Fibroblast of skin of right quadriceps (primary cell): ENCODE results near the gene EIF4B.
A peak's percentile ranks its signal among the peaks of the same experiment; 100 is the strongest.

Experiments used
- DNase-seq: peaks from one replicate; pipeline ENCODE4 v3.0.0-alpha.2; 2013

EIF4B gene

GRCh38 chr12:53059434-53060063, 53.3 kb downstream of the EIF4B start:
- DNase-seq: no peak

GRCh38 chr12:53060064-53060720, 53.9 kb downstream of the EIF4B start:
- DNase-seq: no peak

- DNase-seq: no peak
Measured at GRCh38 chr12:53060721-53061276, 54.5 kb downstream of the EIF4B start.

GRCh38 chr12:53061404-53062010, 55.3 kb downstream of the EIF4B start:
- no peak for DNase-seq

GRCh38 chr12:53062011-53062961, 56.0 kb downstream of the EIF4B start:
- no peak for DNase-seq

GRCh38 chr12:53062977-53063707, 56.9 kb downstream of the EIF4B start:
- no peak for DNase-seq

GRCh38 chr12:53063708-53064612, 57.7 kb downstream of the EIF4B start:
- peak; percentile 70 for DNase-seq

- no peak for DNase-seq
Measured at GRCh38 chr12:53064613-53065436, 58.6 kb downstream of the EIF4B start.

- DNase-seq: no peak
Measured at GRCh38 chr12:53065470-53065869, 59.2 kb downstream of the EIF4B start.

- peak; percentile 80 for DNase-seq
Measured at GRCh38 chr12:53065975-53066931, 60.0 kb downstream of the EIF4B start.

GRCh38 chr12:53067074-53067992, 61.1 kb downstream of the EIF4B start:
- no peak for DNase-seq

- DNase-seq: no peak
Measured at GRCh38 chr12:53067993-53068770, 61.9 kb downstream of the EIF4B start.

GRCh38 chr12:53068811-53069585, 62.7 kb downstream of the EIF4B start:
- no peak for DNase-seq

- no peak for DNase-seq
Measured at GRCh38 chr12:53069621-53070410, 63.6 kb downstream of the EIF4B start.

- peak; percentile 45 for DNase-seq
Measured at GRCh38 chr12:53070877-53071492, 64.7 kb downstream of the EIF4B start.
